SKM-1 (cell line): ENCODE results near the gene TEK.

Source experiments
- DNase-seq: peaks from one replicate; lab custom pipeline; 2025; ENCODE audit not compliant: unreplicated experiment; lab: John Stamatoyannopoulos, UW

The TEK gene

DNA sequence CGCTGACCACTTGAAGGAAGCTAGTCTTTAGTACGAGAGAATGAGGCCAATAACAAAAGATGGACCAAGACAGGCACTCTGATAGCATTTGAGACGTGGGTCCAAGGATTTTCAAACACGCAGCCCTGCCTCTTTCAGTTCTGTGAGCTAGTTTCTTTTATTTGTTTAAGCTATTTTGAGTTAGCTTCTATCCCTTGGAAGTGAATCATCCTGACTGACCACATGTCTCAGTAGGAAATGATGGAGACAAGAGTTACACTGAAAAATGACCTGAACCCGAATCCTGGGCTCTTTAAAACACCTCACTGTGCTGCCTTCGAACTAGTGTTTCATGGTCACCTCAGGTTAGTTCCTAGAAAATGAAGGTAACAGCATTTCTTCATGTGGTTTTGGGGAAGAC, 9.9 kb downstream of the TEK start:
- DNase-seq = no peak

DNA sequence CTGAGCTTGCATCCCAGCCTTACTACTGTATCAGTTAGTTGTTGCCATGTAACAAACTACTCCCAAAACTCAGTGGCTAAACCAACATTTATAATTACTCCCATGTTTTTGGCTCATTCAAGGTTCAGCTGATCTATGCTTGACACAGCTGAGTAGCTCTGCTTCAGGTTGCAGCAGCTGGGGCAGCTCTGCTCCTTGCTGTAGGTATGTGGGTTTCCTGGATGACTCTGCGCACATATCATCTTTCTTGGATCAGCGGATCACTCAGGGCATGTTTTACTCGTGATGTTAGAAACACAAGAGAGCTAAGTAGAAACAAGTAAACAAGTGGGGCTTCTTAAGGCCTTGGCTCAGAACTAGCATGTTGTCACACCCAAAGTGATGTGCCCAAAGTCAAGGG, 15.1 kb downstream of the TEK start:
- DNase-seq = no peak

GRCh38 chr9:27125030-27125429, 16.0 kb downstream of the TEK start:
- no peak for DNase-seq

- no peak for DNase-seq
Measured at GRCh38 chr9:27125936-27126335, 16.9 kb downstream of the TEK start.

DNA sequence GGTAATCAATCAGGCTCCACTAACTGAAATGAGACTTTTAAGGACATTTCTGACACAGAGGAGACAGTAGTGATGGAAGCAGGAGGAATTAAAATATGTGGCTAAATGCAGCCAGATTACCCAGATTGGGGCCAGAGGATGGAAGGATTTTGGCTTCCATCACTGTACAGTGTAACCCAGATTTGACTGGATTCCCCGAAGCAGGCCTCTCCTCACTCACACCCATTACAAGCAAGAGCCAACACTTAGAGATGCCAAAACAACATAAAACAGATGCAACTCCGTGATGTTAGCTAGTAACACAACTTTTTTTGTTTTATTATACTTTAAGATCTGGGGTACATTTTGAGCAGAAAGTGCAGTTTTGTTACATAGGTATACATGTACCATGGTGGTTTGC, 17.6 kb downstream of the TEK start:
- no peak for DNase-seq

DNA sequence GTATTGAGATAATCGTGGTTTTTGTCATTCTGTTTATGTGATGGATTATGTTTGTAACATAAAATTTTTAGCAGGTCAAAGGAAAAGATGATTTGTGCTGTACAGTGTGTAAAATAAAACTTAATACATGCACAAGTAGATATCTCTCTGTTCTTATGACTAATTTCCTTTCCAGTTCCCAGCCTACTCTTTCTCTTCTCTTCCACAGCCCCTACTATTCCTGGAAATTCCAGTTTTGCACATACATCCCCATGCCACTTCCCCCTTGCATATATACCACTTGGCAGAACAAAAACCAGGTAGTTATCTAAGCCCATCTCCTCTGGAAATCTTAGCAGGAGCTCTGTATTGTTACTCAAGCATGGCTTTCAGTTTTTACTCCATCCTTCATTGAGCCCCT, 20.2 kb downstream of the TEK start:
- DNase-seq = no peak

DNA sequence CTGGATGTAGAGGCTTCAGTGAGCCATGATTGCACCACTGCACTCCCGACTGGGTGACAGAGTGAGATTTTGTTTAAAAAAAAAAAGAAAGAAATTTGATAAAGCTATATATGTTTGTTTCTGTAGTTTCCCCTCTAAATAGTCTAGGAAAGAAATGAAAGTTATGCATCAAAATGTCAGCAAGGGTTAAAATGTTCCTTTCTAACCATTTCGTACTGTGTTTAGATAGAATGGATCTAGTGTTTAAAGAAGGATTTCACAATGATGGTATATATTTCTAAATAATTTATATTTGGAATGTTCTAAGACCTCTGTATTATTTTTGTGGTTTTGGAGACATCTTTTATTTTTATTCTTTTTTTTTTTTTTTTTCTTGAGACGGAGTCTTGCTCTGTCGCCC, 22.7 kb downstream of the TEK start:
- DNase-seq = no peak

DNA sequence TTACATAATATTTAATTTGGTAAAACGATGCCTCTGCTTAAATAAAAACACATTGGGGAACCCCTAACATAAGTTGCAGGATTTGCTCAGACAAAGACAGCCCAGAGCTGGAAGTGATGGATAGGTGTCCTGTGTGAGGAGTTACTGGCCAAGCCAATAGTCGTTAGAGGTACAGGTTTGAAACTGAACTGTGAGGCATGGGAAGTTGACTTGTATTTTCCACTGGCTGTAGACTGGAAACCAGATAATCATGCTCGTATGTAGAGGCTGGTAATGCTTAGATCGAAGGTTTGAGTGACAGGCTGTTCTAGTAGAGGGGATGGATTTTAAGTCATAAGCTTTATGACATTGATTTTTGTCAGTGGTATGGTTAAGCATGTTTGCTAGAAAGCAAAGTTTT, 24.8 kb downstream of the TEK start:
- no peak for DNase-seq

DNA sequence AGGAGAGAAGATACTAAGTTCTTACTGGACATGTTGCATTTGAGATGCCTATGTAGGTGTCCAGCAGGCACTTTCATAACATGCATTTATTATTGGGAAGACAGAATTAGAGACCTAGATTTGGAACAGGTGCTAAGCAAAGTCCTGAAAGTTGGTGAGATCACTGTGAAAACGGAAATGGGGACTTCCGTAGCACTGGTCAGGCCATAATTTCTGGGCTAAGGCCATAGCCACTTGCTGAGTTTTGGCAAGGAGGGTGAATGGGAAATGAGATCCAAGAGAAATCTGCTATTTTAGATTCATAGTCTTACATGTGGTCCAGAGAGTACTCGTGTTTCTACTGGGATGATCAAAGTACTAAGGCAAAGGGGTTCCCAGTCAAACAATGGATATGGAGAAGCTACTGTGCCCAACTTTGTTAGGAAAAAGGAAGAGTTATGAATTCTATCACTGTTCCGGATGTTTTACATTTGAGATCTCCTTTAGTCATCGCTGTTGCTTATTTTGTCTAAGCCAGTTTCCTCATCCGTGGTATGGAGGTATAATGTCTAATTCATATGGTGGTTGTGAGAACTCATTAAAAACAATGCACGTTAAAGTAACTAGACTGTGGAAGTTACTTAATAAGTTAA, 33.4 kb downstream of the TEK start:
- DNase-seq = no peak

GRCh38 chr9:27145143-27145542, 36.1 kb downstream of the TEK start:
- no peak for DNase-seq

DNA sequence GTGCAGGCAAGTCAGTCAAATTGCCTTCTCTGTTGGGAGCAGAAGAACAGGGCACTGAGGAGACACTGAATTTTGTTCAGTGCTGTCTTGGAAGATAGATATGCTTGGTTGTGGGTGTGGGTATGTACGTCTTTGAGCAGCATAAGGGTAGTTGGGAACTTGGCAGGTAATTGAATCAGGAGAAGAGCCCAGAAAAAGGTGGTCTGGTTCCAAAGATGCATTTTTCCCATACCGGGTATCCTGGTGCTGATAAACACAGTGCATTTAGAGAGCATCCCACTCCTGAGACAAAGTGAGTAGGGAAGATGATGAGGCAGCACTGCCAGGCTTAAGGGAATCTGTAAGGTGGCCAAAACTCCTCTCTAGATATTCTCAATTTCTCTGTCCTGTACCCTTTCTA, 40.6 kb downstream of the TEK start:
- no peak for DNase-seq

DNA sequence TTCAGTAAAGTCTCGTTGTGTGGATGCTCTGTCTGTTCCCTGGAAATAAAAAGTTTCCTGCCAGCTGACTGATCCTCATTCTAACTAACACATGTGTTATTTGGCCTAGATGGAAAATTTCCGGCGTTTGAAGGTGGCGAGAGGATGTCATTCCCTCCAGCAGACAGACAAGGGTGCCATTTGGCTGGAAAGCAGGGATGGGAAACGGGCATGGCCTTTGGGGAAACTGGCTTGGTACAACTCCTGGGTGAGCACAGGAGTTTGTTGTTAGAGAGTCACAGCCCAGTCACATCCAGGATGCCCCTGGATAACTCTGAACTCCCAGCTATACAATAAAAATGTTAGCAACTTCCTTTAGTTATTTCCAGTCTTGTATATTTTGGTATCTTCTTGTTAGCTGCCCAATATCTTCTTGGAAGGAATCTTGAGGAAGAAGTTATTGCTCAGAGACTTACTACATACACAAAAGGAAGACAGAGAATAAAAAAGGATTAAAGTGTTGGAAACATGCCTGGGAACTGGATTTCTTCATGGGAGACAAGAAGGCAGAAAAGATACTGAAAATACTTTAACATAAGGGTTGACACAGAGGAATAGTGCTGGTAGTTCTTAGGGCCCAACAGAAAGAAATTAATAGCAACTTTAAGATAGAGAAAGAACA, 41.9 kb downstream of the TEK start:
- DNase-seq = no peak

- DNase-seq = no peak
Measured at GRCh38 chr9:27151693-27152404, 42.8 kb downstream of the TEK start.

DNA sequence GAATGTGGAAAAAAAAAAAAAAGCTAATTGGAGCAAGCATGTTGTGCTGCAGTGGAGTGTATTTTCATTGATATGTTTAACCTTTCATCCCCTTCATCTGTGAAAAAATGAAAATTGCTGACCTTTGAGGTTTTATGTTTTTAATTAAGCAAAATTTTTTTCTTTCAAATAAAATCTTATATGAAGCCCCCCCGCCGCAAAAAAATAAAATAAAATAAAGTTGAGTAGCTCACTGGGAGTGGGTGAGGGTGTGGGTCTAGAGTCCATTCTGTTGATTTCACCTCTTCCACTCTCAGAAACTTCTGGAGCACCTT, 43.3 kb downstream of the TEK start:
- no peak for DNase-seq

DNA sequence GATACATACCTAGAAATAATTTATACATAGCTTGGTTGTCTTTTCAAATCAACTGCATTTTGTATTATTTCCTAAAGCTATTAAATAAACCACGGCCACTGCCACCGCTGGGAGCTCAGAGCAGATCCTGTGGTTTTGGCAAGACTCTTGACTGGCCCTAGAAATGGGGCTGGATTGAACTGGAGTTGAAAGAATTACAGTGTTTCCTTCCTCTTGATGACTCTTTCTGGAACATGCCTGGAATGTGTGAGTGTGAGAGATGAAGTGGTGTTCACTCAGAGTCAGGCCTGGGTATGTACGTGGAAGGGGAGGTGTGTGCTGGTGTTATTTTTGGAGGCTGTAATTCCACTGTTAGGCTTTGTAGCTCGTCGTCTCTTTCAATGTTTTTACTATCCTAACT, 45.9 kb downstream of the TEK start:
- DNase-seq = no peak

DNA sequence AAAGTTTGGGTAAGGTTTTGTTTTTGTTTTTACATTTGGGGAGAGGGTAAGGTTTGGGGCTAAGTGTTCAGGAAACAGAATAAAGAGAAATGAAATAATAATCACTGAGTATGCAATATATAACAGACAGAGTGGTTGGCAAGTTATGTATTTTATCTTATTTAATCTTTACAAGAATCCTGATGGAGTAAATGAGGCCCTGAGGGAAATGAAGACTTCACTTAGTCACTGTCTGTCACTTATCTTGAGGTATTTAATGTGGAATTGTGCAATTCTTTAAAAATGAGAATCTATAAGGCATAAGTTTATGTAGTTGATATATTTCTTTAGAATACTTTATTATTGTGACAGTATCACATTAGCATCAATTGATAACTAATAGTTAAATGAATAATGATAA, 48.1 kb downstream of the TEK start:
- no peak for DNase-seq

DNA sequence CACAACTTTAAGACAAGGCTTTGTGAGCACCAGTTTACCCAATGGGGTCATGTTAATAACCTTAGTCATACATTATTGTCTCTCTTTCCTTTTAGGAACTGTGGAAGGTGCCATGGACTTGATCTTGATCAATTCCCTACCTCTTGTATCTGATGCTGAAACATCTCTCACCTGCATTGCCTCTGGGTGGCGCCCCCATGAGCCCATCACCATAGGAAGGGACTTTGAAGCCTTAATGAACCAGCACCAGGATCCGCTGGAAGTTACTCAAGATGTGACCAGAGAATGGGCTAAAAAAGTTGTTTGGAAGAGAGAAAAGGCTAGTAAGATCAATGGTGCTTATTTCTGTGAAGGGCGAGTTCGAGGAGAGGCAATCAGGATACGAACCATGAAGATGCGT, 48.7 kb downstream of the TEK start:
- no peak for DNase-seq

- DNase-seq = no peak
Measured at GRCh38 chr9:27160636-27161035, 51.6 kb downstream of the TEK start.

GRCh38 chr9:27162045-27162444, 53.0 kb downstream of the TEK start:
- DNase-seq = no peak

DNA sequence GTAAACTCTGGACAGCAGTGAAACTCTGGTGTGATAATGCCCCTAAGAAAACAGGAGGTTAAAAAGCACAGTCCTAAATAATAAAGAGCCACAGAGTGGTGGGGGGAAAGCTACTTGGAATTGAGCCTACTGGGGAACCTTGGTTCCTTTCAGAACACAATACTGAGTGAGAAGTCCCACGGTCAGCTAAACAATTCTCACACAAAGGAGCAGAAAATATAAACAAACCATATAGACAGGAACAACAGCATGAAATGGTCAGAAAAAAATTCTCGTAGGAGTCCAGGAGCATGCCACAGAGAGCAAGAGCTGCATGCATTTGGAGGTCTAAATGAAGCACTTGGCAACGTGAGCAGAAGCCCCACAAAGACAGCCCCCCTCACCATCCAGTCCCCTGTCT, 56.0 kb downstream of the TEK start:
- no peak for DNase-seq

DNA sequence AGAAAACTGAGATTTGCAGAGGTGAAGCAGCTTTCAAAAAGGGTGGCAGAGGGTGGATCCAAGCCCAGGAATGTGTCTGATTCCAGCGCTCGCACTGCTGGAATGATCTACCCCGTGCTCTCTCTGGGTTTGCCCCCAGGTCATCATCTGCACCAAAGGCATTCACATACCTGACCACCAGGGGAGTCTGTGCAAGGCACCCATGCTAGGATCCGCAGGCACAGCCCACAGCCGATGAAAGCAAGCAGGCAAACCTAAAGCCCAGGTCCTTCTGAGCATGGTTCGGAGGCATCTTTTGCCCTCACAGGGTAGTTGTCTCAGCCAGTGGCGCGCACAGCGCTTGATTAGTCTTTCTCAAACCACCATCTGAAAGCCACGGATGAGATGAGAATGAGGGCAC, 56.6 kb downstream of the TEK start:
- no peak for DNase-seq

GRCh38 chr9:27168496-27168895, 59.5 kb downstream of the TEK start:
- no peak for DNase-seq

GRCh38 chr9:27168951-27169350, 59.9 kb downstream of the TEK start:
- no peak for DNase-seq
